Heart right ventricle (tissue), 16 donors: Measurements from ENCODE around the gene TWIST2. TPM values are rescaled to one million over a fixed set of nuclear protein-coding genes. Genes with fewer than 3 reads are reported as not detected.

Experiments used
- ATAC-seq, 8 donors: fragments of 200-7000 bp; cut with Tn5 transposase; one replicate each; pipeline ENCODE4 v1.9.1; 2020; ENCODE audit warnings: mild to moderate bottlenecking in 8 of 8, moderate library complexity in 8 of 8, moderate number of reproducible peaks in 1 of 8
- DNase-seq, 2 donors: peaks; one replicate each; pipeline ENCODE4 v3.0.0-alpha.2; 2020
- H3K27ac ChIP-seq, 10 donors: fragments of 200-600 bp; sonication (generic) in 2 of 10; one replicate each; pipeline versions ENCODE4 v1.5.0 to v1.8.0; 2020 to 2022; ENCODE audit warnings: mild to moderate bottlenecking in 3 of 10
- H3K27me3 ChIP-seq, 7 donors: fragments of 200-600 bp; one replicate each; pipeline ENCODE4 v1.8.0; 2021 to 2022; ENCODE audit warnings: mild to moderate bottlenecking in 2 of 7
- H3K36me3 ChIP-seq, 9 donors: fragments of 200-600 bp; sonication (generic) in 1 of 9; one replicate each; pipeline versions ENCODE4 v1.5.0 to v1.8.0; 2020 to 2022; ENCODE audit warnings: mild to moderate bottlenecking in 2 of 9
- H3K4me1 ChIP-seq, 9 donors: fragments of 200-600 bp; sonication (generic) in 1 of 9; one replicate each; pipeline versions ENCODE4 v1.5.0 to v1.8.0; 2020 to 2022; ENCODE audit warnings: mild to moderate bottlenecking in 4 of 9
- H3K4me3 ChIP-seq, 10 donors: fragments of 200-600 bp; sonication (generic) in 2 of 10; one replicate each; pipeline versions ENCODE4 v1.5.0 to v1.8.0; 2020 to 2022; ENCODE audit warnings: mild to moderate bottlenecking in 7 of 10, moderate library complexity in 2 of 10
- H3K9me3 ChIP-seq, 11 donors: fragments of 200-600 bp in 10 of 11; sonication (generic) in 2 of 11; one replicate each; pipeline versions ENCODE4 v1.5.0 to v1.8.0; 2013 to 2022; ENCODE audit warnings: mild to moderate bottlenecking in 2 of 11, control low read depth in 1 of 11, moderate library complexity in 1 of 11
- CTCF ChIP-seq, 9 donors: fragments of 200-600 bp; sonication (generic) in 2 of 9; IDR thresholded peaks; one replicate each; pipeline versions ENCODE4 v1.5.0 to v1.8.0; 2021 to 2022; ENCODE audit warnings: antibody characterized with exemption in 9 of 9, mild to moderate bottlenecking in 5 of 9, moderate library complexity in 1 of 9
- WGBS, 2 donors: extraction: QIAGEN DNeasy Blood & Tissue Kit; methylation state at CpG; one replicate each; pipeline ENCODE4 v1.1.7; 2013; ENCODE audit warnings: inconsistent platforms in 1 of 2; 5-methylcytosine and 5-hydroxymethylcytosine counted together
- intact Hi-C, 10 donors: fragments of 100-400 bp; cut with DNase I; formaldehyde crosslinking; loops; one replicate each; pipeline versions ENCODE4 v1.11.1 to v1.14.2; 2022
- polyA plus RNA-seq, 2 donors: library from polyadenylated mRNA; stranded (reverse); fragments of 200-250 nt; gene quantifications; one replicate each; pipeline ENCODE4 v1.2.3, GENCODE V29; 2013
- total RNA-seq, 10 donors: library from RNA; stranded (reverse); fragmentation: NEBNext Ultra II Directional in 3 of 10; extraction: Animal tissue kit (Norgen Biotek cat#: 25700) in 3 of 10; gene quantifications; one replicate each; pipeline versions ENCODE4 v1.2.1 to v1.2.4, GENCODE V29; 2021 to 2023
- donor health status: Arrhythmogenic right ventricular cardiomyopathy.
- donor health status: ischemic (EF 13 %, LVEDD 7.1; RV severe dilation, severe dysfunction).
- donor health status: healthy with polysubstance abuse.
- donor health status: DM: no; HTN: yes; CAD: no.
- donor health status: DM: no; HTN: no; CAD: no.
- donor health status: ischemic (EF 25% LVEDD 6.9; RV normal size, moderate dysfunction).
- donor health status: ischemic (EF 25% LVEDD 5.7; RV mildly dilated, moderate dysfunction).
- donor health status: healthy.
- donor health status: DM: yes; HTN: yes; CAD: no.
- donor health status: Ischemic cardiomyopathy.
- donor health status: ischemic (EF 35%, LVEDD 5.7; RV mildly dilated, moderate dysfunction).
- donor health status: nonischemic (EF 11% LVEDD 7.7; RV severe dilation, severe dysfunction).
- donor health status: DM: yes; HTN: yes; CAD: no.
- donor health status: PGD.
- donor health status: ischemic (EF 29% LVEDD 5.4; RV normal size, mild dysfunction).
- donor health status: nonischemic (EF 23%, LVEDD 6.1; RV moderate dilation, normal function).

Gene TWIST2
- total and polyA plus RNA-seq, 12 donors, result 0.19 to 3.5 (median 1.1) TPM

GRCh38 chr2:238813109-238813508 is 34.8 kb upstream of the TWIST2 start:
- TF ChIP-seq CTCF (IDR thresholded peaks at IDR 0.05), result no peak
- Histone ChIP-seq H3K36me3 (no peaks in the 10 kb centered on the region), H3K9me3 (peaks cover 0 to 20% (median 10%) of the 10 kb centered on the region in 11 donors), H3K4me3 (no peak overlapping the region), H3K27me3 (peaks cover 0 to 42% (median 31%) of the 10 kb centered on the region in 7 donors), H3K27ac (no peak overlapping the region), H3K4me1 (no peaks in the 10 kb centered on the region)
- intact Hi-C loops, result no loop called here
- 61 to 70% methylated on average over 8 of the region's 8 CpGs for WGBS, 2 donors
- DNase-seq (no peak), ATAC-seq (no peak)

GRCh38 chr2:238814815-238815214 is 33.1 kb upstream of the TWIST2 start:
- peaks cover 0 to 56% (median 39%) of the 10 kb centered on the region in 7 donors for H3K27me3 ChIP-seq
- no peak overlapping the region for H3K4me3 ChIP-seq
- no peak overlapping the region for H3K27ac ChIP-seq
- peaks cover 0 to 4% (median 0%) of the 10 kb centered on the region in 11 donors for H3K9me3 ChIP-seq
- H3K36me3 ChIP-seq, result no peaks in the 10 kb centered on the region
- intact Hi-C loops, result no loop called here
- WGBS, 2 donors, result 64 to 70% methylated on average over 4 of the region's 4 CpGs
- DNase-seq (no peak), ATAC-seq (no peak)
- TF ChIP-seq CTCF (IDR thresholded peaks at IDR 0.05), result no peak
- H3K4me1 ChIP-seq, result no peaks in the 10 kb centered on the region

GRCh38 chr2:238816291-238816690 is 31.6 kb upstream of the TWIST2 start:
- Histone ChIP-seq H3K9me3 (peaks cover 0 to 2% (median 0%) of the 10 kb centered on the region in 11 donors), H3K4me1 (no peaks in the 10 kb centered on the region), H3K27ac (no peak overlapping the region), H3K27me3 (peaks cover 0 to 70% (median 39%) of the 10 kb centered on the region in 7 donors), H3K36me3 (no peaks in the 10 kb centered on the region), H3K4me3 (no peak overlapping the region)
- 60 to 76% methylated on average over 2 of the region's 2 CpGs for WGBS, 2 donors
- TF ChIP-seq CTCF (IDR thresholded peaks at IDR 0.05), result no peak
- intact Hi-C loops, result no loop called here
- ATAC-seq, result no peak
- no peak for DNase-seq

- no peaks in the 10 kb centered on the region for H3K36me3 ChIP-seq
- peaks cover 0 to 2% (median 0%) of the 10 kb centered on the region in 11 donors for H3K9me3 ChIP-seq
- intact Hi-C loops, result no loop called here
- TF ChIP-seq CTCF (IDR thresholded peaks at IDR 0.05), result no peak
- no peak overlapping the region for H3K4me3 ChIP-seq
- ATAC-seq (no peak), DNase-seq (no peak)
- WGBS, 2 donors, result 28 to 37% methylated on average over 5 of the region's 5 CpGs
- H3K4me1 ChIP-seq, result no peaks in the 10 kb centered on the region
- no peak overlapping the region for H3K27ac ChIP-seq
- peaks cover 0 to 78% (median 39%) of the 10 kb centered on the region in 7 donors for H3K27me3 ChIP-seq
Measured at GRCh38 chr2:238817382-238817781, 30.5 kb upstream of the TWIST2 start.
